ENCODE results near the gene C9orf43. TPM values are rescaled to one million over a fixed set of nuclear protein-coding genes. Genes with fewer than 3 reads are reported as not detected.

The C9orf43 gene
- total RNA-seq, 5 donors from 2014 or later (not counting 1 experiment from before 2014, with no cell fraction given): 0.28 to 1.1 (median 0.82) TPM

DNA sequence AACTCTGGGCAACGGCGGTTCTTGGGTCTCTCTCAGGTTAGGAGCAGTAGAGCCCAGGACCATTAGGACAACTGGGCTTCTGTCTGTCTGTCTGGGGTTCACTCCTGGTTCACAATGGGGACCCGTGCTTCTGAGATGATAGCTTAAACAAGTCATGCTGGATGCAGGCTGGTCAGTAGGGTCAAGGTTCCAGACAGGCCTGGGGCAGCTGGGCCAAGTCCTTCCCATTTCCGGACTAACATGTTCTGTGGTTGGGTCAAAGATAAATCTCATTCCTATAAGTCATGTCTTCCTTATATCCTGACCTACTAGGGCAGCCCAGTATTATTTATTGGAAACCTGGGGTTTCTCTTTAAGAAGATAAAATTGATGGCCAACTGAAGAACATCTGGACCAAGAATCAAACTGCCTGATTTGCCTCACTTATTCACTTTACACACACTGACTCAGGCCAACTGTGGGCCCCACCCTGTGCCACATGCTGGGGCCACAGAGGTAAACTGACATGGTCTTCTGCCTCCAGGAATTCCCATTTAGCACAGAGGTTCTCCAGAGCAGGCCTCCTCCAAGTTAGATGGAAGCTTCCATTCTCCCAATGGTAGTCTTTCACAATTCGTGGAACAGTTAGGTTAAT lies 42.1 kb upstream of the C9orf43 start:
- Histone ChIP-seq H3K27ac (ENCODE audit: low read length) (no peak overlapping the region), H3K9me3 (no peaks in the 10 kb centered on the region), H3K36me3 (ENCODE audit: control insufficient read depth in 2 of 2, extremely low read depth in 1 of 2, insufficient read depth in 1 of 2, low read length in 1 of 2) (peaks cover 4 to 10% of the 10 kb centered on the region in 2 donors), H3K4me1 (ENCODE audit: control insufficient read depth in 1 of 2, extremely low read depth in 1 of 2, insufficient read depth in 2 of 2, low read length in 2 of 2) (no peaks in the 10 kb centered on the region), H3K4me3 (ENCODE audit: control insufficient read depth in 1 of 2, extremely low read depth in 1 of 2, low read length in 1 of 2) (no peak overlapping the region), H3K27me3 (replicated peaks in 1 of 2; ENCODE audit: control insufficient read depth in 2 of 2, extremely low read depth in 1 of 2, insufficient read depth in 2 of 2, low read length in 1 of 2) (no peaks in the 10 kb centered on the region)
- peaks cover 0 to 1% of the 10 kb centered on the region in 2 donors for H3K27me3 Mint-ChIP-seq
- WGBS (ENCODE audit: insufficient coverage): 80% methylated on average over 1 of the region's 5 CpGs
- ATAC-seq (replicated peaks in 1 of 4) (no peak), DNase-seq (no peak)
- no peaks in the 10 kb centered on the region for H3K9me3 Mint-ChIP-seq
- peaks cover 0 to 6% (median 0%) of the 10 kb centered on the region in 3 donors for H3K4me1 Mint-ChIP-seq
- ChIA-PET CTCF (interaction anchor here in 1 of 2 donors (0.6 kb wide), 1 partner anchor 595 kb away, joined by 3 read pairs; no protein-coding TSS in a partner anchor), POLR2A (interaction anchor here in 1 of 2 donors (0.5 kb wide), 1 partner anchor 151 kb away, joined by 13 read pairs; no protein-coding TSS in a partner anchor)
- no peak overlapping the region for H3K27ac Mint-ChIP-seq
- H3K4me3 Mint-ChIP-seq: no peak overlapping the region
- H3K36me3 Mint-ChIP-seq: peaks cover 3% of the 10 kb centered on the region

DNA sequence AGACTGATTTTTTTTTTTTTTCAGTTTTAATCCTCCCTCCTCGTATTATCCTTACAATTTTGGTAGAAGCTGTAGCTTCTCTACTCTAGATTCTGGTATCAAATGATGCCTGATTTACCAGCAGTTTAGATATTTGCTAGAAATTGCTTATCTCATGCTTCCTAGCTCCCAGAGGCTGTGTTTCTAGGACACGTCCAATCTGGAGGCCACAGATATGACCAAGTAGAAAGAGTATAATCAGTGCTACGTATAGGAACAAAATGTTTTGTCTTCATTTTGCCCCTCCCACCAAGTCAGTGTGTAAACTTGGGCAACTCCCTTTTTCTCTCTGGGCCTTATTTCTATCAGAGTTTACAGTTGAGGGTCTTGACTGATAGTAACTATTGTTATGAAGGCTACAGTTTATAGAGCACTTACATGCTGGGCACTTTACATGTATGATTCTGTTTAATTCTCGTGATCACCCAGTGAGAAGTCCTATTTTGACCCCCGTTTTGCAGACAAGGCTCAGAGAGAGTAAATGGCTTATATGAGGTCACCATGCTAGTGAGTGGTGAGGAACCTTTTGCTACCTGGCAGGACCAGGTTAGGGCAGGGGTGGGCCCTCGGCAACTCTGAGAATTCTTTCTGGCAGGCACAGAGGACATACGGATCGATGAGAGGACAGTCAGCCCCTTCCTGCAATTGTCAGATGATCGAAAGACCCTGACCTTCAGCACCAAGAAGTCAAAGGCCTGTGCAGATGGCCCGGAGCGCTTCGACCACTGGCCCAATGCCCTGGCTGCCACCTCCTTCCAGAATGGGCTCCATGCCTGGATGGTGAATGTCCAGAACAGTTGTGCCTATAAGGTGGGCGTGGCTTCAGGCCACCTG lies 41.3 kb upstream of the C9orf43 start:
- CTCF ChIA-PET: interaction anchor here (0.6 kb wide), 2 partner anchors 57 to 595 kb away, joined by 3 to 4 read pairs; no protein-coding TSS in a partner anchor
- H3K27ac Mint-ChIP-seq: no peak overlapping the region

DNA sequence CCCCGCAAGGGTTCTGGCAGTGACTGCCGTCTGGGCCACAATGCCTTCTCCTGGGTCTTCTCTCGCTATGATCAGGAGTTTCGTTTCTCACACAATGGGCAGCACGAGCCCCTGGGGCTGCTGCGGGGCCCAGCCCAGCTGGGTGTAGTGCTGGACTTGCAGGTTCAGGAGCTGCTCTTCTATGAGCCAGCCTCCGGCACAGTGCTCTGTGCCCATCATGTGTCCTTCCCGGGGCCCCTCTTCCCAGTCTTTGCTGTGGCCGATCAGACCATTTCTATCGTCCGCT lies 40.7 kb upstream of the C9orf43 start:
- H3K27me3 ChIP-seq (replicated peaks in 1 of 2; ENCODE audit: control insufficient read depth in 2 of 2, extremely low read depth in 1 of 2, insufficient read depth in 2 of 2, low read length in 1 of 2): no peaks in the 10 kb centered on the region
- H3K4me1 Mint-ChIP-seq: peaks cover 2 to 7% (median 3%) of the 10 kb centered on the region in 3 donors
- no peak overlapping the region for H3K27ac Mint-ChIP-seq
- 93% methylated on average over 8 of the region's 11 CpGs for WGBS (ENCODE audit: insufficient coverage)
- H3K27ac ChIP-seq (ENCODE audit: low read length): no peak overlapping the region
- H3K4me1 ChIP-seq (ENCODE audit: control insufficient read depth in 1 of 2, extremely low read depth in 1 of 2, insufficient read depth in 2 of 2, low read length in 2 of 2): no peaks in the 10 kb centered on the region
- H3K27me3 Mint-ChIP-seq: peaks cover 0 to 1% of the 10 kb centered on the region in 2 donors
- no peak overlapping the region for H3K4me3 Mint-ChIP-seq
- H3K9me3 ChIP-seq: no peaks in the 10 kb centered on the region
- peaks cover 6% of the 10 kb centered on the region for H3K36me3 Mint-ChIP-seq
- ChIA-PET CTCF (interaction anchor here in 1 of 2 donors (0.6 kb wide), 1 partner anchor 57 kb away, joined by 4 read pairs; no protein-coding TSS in a partner anchor), POLR2A (interaction anchor here (0.6 kb wide), 2 partner anchors 27 to 44 kb away, joined by 3 to 5 read pairs; no protein-coding TSS in a partner anchor)
- H3K36me3 ChIP-seq (ENCODE audit: control insufficient read depth in 2 of 2, extremely low read depth in 1 of 2, insufficient read depth in 1 of 2, low read length in 1 of 2): peaks cover 7 to 22% of the 10 kb centered on the region in 2 donors
- no peak overlapping the region for H3K4me3 ChIP-seq (ENCODE audit: control insufficient read depth in 1 of 2, extremely low read depth in 1 of 2, low read length in 1 of 2)
- ATAC-seq (replicated peaks in 1 of 4): no peak
- no peaks in the 10 kb centered on the region for H3K9me3 Mint-ChIP-seq
- DNase-seq: no peak

More for the DNA sequence above, 41.3 kb upstream of the C9orf43 start:
- ATAC-seq (replicated peaks in 1 of 4) (no peak), DNase-seq (no peak)
- H3K36me3 Mint-ChIP-seq: peaks cover 3% of the 10 kb centered on the region
- H3K4me3 Mint-ChIP-seq: no peak overlapping the region
- no peaks in the 10 kb centered on the region for H3K4me1 ChIP-seq (ENCODE audit: control insufficient read depth in 1 of 2, extremely low read depth in 1 of 2, insufficient read depth in 2 of 2, low read length in 2 of 2)
- no peaks in the 10 kb centered on the region for H3K27me3 ChIP-seq (replicated peaks in 1 of 2; ENCODE audit: control insufficient read depth in 2 of 2, extremely low read depth in 1 of 2, insufficient read depth in 2 of 2, low read length in 1 of 2)
- peaks cover 7 to 18% of the 10 kb centered on the region in 2 donors for H3K36me3 ChIP-seq (ENCODE audit: control insufficient read depth in 2 of 2, extremely low read depth in 1 of 2, insufficient read depth in 1 of 2, low read length in 1 of 2)
- peaks cover 0 to 1% of the 10 kb centered on the region in 2 donors for H3K27me3 Mint-ChIP-seq
- no peak overlapping the region for H3K4me3 ChIP-seq (ENCODE audit: control insufficient read depth in 1 of 2, extremely low read depth in 1 of 2, low read length in 1 of 2)
- POLR2A ChIA-PET: no interaction called here
- no peaks in the 10 kb centered on the region for H3K9me3 ChIP-seq
- H3K9me3 Mint-ChIP-seq: no peaks in the 10 kb centered on the region
- H3K27ac ChIP-seq (ENCODE audit: low read length): no peak overlapping the region
- H3K4me1 Mint-ChIP-seq: peaks cover 0 to 6% (median 0%) of the 10 kb centered on the region in 3 donors
- WGBS (ENCODE audit: insufficient coverage): 90% methylated on average over 10 of the region's 13 CpGs

DNA sequence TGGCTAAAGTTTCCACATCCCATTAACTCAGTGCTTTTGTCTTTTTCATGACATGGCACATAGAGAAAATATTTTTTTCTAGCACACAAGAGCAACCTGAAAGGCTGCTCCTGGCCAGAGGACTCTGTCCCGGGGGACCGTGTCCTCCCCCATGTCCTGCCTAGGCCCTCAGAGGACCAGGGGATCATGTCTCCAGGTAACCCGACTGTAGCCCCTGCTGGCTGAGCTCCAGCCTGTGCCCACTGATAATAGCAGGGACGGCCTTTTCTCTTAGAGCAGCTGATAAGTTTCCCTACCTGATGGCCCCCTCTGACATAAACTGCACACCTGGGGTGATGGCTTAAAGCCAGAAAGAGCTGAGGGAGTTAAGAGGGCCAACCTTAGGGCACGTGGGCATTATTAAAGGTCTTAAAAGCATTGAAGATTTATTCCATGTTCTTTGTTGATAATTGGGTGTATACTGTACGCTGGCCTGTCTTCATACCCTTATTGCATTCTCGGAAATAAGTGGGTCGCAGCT lies 39.7 kb upstream of the C9orf43 start:
- no peak overlapping the region for H3K4me3 ChIP-seq (ENCODE audit: control insufficient read depth in 1 of 2, extremely low read depth in 1 of 2, low read length in 1 of 2)
- Mint-ChIP-seq H3K4me3 (no peak overlapping the region), H3K27me3 (peaks cover 0 to 9% of the 10 kb centered on the region in 2 donors), H3K27ac (no peak overlapping the region), H3K36me3 (peaks cover 6% of the 10 kb centered on the region), H3K9me3 (no peaks in the 10 kb centered on the region), H3K4me1 (peaks cover 13 to 17% (median 13%) of the 10 kb centered on the region in 3 donors)
- ChIA-PET POLR2A (no interaction called here), CTCF (no interaction called here)
- H3K27ac ChIP-seq (ENCODE audit: low read length): no peak overlapping the region
- H3K9me3 ChIP-seq: no peaks in the 10 kb centered on the region
- ATAC-seq (replicated peaks in 1 of 4): no peak
- 97% methylated on average over 8 of the region's 8 CpGs for WGBS (ENCODE audit: insufficient coverage)
- no peaks in the 10 kb centered on the region for H3K27me3 ChIP-seq (replicated peaks in 1 of 2; ENCODE audit: control insufficient read depth in 2 of 2, extremely low read depth in 1 of 2, insufficient read depth in 2 of 2, low read length in 1 of 2)
- H3K4me1 ChIP-seq (ENCODE audit: control insufficient read depth in 1 of 2, extremely low read depth in 1 of 2, insufficient read depth in 2 of 2, low read length in 2 of 2): peaks cover 0 to 9% of the 10 kb centered on the region in 2 experiments
- H3K36me3 ChIP-seq (ENCODE audit: control insufficient read depth in 2 of 2, extremely low read depth in 1 of 2, insufficient read depth in 1 of 2, low read length in 1 of 2): peaks cover 7 to 28% of the 10 kb centered on the region in 2 donors
- no peak for DNase-seq

DNA sequence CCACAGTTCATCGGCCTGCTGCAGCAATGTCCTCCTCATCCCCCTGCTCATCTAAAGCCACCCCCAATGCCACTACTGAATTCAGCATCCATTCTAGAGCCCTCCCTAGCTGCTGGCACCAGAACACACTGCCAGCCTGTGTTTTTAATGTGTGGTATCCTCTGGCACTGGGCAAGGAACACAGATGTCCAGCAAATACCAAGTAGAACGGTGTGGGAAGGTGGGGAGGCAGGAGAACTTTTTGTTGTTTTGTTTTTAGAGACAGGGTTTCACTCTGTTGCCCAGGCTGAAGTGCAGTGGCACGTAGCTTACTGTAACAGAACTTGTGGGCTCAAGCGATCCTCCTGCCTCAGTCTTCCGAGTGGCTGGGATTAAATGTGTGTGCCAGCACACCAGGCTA lies 38.5 kb upstream of the C9orf43 start:
- no peak overlapping the region for H3K4me3 Mint-ChIP-seq
- ATAC-seq (replicated peaks in 1 of 4) (no peak), DNase-seq (no peak)
- peaks cover 0 to 9% of the 10 kb centered on the region in 2 donors for H3K27me3 Mint-ChIP-seq
- POLR2A ChIA-PET: no interaction called here
- Histone ChIP-seq H3K4me1 (ENCODE audit: control insufficient read depth in 1 of 2, extremely low read depth in 1 of 2, insufficient read depth in 2 of 2, low read length in 2 of 2) (peaks cover 0 to 17% of the 10 kb centered on the region in 2 experiments), H3K36me3 (ENCODE audit: control insufficient read depth in 2 of 2, extremely low read depth in 1 of 2, insufficient read depth in 1 of 2, low read length in 1 of 2) (peaks cover 7 to 28% of the 10 kb centered on the region in 2 donors), H3K27ac (ENCODE audit: low read length) (no peak overlapping the region), H3K27me3 (replicated peaks in 1 of 2; ENCODE audit: control insufficient read depth in 2 of 2, extremely low read depth in 1 of 2, insufficient read depth in 2 of 2, low read length in 1 of 2) (no peaks in the 10 kb centered on the region), H3K4me3 (ENCODE audit: control insufficient read depth in 1 of 2, extremely low read depth in 1 of 2, low read length in 1 of 2) (no peak overlapping the region), H3K9me3 (no peaks in the 10 kb centered on the region)
- peaks cover 6% of the 10 kb centered on the region for H3K36me3 Mint-ChIP-seq
- WGBS (ENCODE audit: insufficient coverage): 94% methylated on average over 3 of the region's 5 CpGs
- CTCF ChIA-PET: interaction anchor here in 1 of 2 donors (0.6 kb wide), 1 partner anchor 93 kb away, joined by 3 read pairs; no protein-coding TSS in a partner anchor
- H3K27ac Mint-ChIP-seq: no peak overlapping the region
- peaks cover 13 to 17% (median 13%) of the 10 kb centered on the region in 3 donors for H3K4me1 Mint-ChIP-seq
- H3K9me3 Mint-ChIP-seq: no peaks in the 10 kb centered on the region

DNA sequence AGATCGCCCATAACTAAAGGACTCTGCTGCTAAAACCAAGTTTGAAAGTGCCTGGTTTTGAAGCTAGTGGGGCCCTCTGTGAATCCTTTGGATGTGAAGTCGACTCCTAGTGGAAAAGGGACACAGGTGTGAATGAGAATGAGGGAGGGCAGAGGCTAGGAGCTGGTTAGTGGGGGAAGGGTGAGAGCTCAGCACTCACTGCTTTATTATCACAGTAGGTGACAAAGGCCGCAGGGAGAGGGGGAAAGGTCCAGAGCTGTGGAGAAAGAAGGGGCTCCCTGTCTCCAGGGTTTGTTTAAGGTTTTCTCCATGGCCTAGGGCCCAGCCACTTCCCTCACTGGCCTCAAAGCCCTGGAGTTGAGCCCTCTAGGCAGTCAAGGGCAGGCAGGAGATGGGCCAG lies 37.3 kb upstream of the C9orf43 start:
- H3K27ac Mint-ChIP-seq: no peak overlapping the region
- no peak overlapping the region for H3K4me3 Mint-ChIP-seq
- Histone ChIP-seq H3K27me3 (replicated peaks in 1 of 2; ENCODE audit: control insufficient read depth in 2 of 2, extremely low read depth in 1 of 2, insufficient read depth in 2 of 2, low read length in 1 of 2) (no peaks in the 10 kb centered on the region), H3K27ac (ENCODE audit: low read length) (no peak overlapping the region), H3K4me1 (ENCODE audit: control insufficient read depth in 1 of 2, extremely low read depth in 1 of 2, insufficient read depth in 2 of 2, low read length in 2 of 2) (peaks cover 0 to 22% of the 10 kb centered on the region in 2 experiments), H3K36me3 (ENCODE audit: control insufficient read depth in 2 of 2, extremely low read depth in 1 of 2, insufficient read depth in 1 of 2, low read length in 1 of 2) (peaks cover 7 to 28% of the 10 kb centered on the region in 2 donors), H3K9me3 (no peaks in the 10 kb centered on the region), H3K4me3 (ENCODE audit: control insufficient read depth in 1 of 2, extremely low read depth in 1 of 2, low read length in 1 of 2) (no peak overlapping the region)
- H3K4me1 Mint-ChIP-seq: peaks cover 13 to 17% (median 13%) of the 10 kb centered on the region in 3 donors
- peaks cover 6% of the 10 kb centered on the region for H3K36me3 Mint-ChIP-seq
- H3K9me3 Mint-ChIP-seq: no peaks in the 10 kb centered on the region
- H3K27me3 Mint-ChIP-seq: peaks cover 0 to 9% of the 10 kb centered on the region in 2 donors
- ChIA-PET CTCF (no interaction called here), POLR2A (no interaction called here)
- 69% methylated on average over 2 of the region's 3 CpGs for WGBS (ENCODE audit: insufficient coverage)
- no peak for ATAC-seq (replicated peaks in 1 of 4)
- DNase-seq: no peak

All from T-cell (primary cell).